Measurements from ENCODE around the gene UNC13C.

The UNC13C gene

DNA sequence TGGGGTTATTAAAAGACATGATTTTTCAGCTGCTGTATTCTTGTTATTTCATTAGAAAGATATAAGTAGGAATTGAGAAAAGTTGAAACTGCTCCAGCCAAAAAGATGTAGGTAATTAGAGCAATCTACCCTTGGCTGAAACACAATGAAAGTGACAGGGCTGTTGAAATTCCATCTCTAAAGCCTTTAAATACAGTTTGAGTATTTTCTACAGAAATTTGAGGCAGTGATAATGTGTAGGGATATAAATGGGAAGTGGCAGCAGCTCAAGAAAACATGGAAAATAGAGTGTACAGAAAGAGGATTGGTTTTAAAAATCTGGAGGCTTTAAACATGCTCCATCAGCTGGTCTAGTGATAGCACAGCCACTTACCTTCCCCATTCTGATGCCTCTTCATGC lies 22.8 kb upstream of the UNC13C start:
- Histone ChIP-seq H3K79me2 (ENCODE audit: insufficient read depth, low read depth) (no peaks in the 10 kb centered on the region), H4K20me1 (ENCODE audit: insufficient read depth) (no peaks in the 10 kb centered on the region), H3K27me3 (ENCODE audit: insufficient read depth, low read depth) (no peaks in the 10 kb centered on the region), H2AFZ (ENCODE audit: low read depth) (no peak overlapping the region), H3K27ac (no peak overlapping the region), H3K4me1 (ENCODE audit: low read depth, poor library complexity, severe bottlenecking) (peaks cover 42% of the 10 kb centered on the region), H3K36me3 (ENCODE audit: insufficient read depth) (no peaks in the 10 kb centered on the region), H3K4me2 (no peak overlapping the region), H3K9ac (no peak overlapping the region), H3K4me3 (IDR thresholded peaks at IDR 0.05; ENCODE audit: insufficient read depth, low read depth, low read length) (no peak overlapping the region)
- TF ChIP-seq CTCF (conservative IDR thresholded peaks at IDR 0.05; ENCODE audit: low read depth, low read length), result no peak

- no peak overlapping the region for H3K4me3 ChIP-seq (IDR thresholded peaks at IDR 0.05; ENCODE audit: insufficient read depth, low read depth, low read length)
- no peaks in the 10 kb centered on the region for H3K36me3 ChIP-seq (ENCODE audit: insufficient read depth)
These were observed 15.3 kb upstream of the UNC13C start for GRCh38 chr15:53962646-53963561.

GRCh38 chr15:53963801-53964200 lies 14.4 kb upstream of the UNC13C start:
- Histone ChIP-seq H3K79me2 (ENCODE audit: insufficient read depth, low read depth) (no peaks in the 10 kb centered on the region), H3K27ac (no peak overlapping the region), H3K9ac (no peak overlapping the region), H3K27me3 (ENCODE audit: insufficient read depth, low read depth) (no peaks in the 10 kb centered on the region), H3K4me1 (ENCODE audit: low read depth, poor library complexity, severe bottlenecking) (peaks cover 35% of the 10 kb centered on the region), H3K4me3 (IDR thresholded peaks at IDR 0.05; ENCODE audit: insufficient read depth, low read depth, low read length) (no peak overlapping the region), H3K4me2 (no peak overlapping the region), H2AFZ (ENCODE audit: low read depth) (no peak overlapping the region), H4K20me1 (ENCODE audit: insufficient read depth) (no peaks in the 10 kb centered on the region), H3K36me3 (ENCODE audit: insufficient read depth) (no peaks in the 10 kb centered on the region)
- TF ChIP-seq CTCF (conservative IDR thresholded peaks at IDR 0.05; ENCODE audit: low read depth, low read length), result no peak

More at GRCh38 chr15:53962646-53963561, 15.3 kb upstream of the UNC13C start:
- H3K4me1 ChIP-seq (ENCODE audit: low read depth, poor library complexity, severe bottlenecking), result peaks cover 44% of the 10 kb centered on the region
- H4K20me1 ChIP-seq (ENCODE audit: insufficient read depth), result no peaks in the 10 kb centered on the region
- H3K79me2 ChIP-seq (ENCODE audit: insufficient read depth, low read depth), result no peaks in the 10 kb centered on the region
- no peaks in the 10 kb centered on the region for H3K27me3 ChIP-seq (ENCODE audit: insufficient read depth, low read depth)
- no peak overlapping the region for H3K4me2 ChIP-seq
- no peak overlapping the region for H2AFZ ChIP-seq (ENCODE audit: low read depth)
- peak; percentile 79 for TF ChIP-seq CTCF (conservative IDR thresholded peaks at IDR 0.05; ENCODE audit: low read depth, low read length)
- no peak overlapping the region for H3K9ac ChIP-seq
- no peak overlapping the region for H3K27ac ChIP-seq

DNA sequence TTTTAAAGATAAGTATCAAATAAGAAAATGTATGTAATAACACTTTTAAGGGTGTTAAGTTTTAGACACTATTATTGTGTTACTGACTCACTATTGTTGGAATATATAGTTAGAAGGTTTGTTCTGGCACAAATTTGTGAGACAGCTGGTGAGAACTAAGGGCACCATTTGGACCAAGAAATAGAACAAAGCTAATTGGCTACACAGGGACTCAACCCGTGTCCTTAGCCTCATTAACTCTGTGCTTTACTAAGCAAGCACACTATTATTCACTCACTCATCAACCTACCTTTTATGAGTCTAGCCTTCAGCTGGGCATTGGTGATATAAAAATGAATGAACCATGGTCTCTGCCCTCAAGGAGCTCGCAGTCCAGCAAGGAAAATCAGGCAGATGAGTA lies 4.1 kb upstream of the UNC13C start:
- Histone ChIP-seq H3K27ac (no peak overlapping the region), H3K9ac (no peak overlapping the region), H3K4me1 (ENCODE audit: low read depth, poor library complexity, severe bottlenecking) (peaks cover 20% of the 10 kb centered on the region), H3K4me2 (no peak overlapping the region; the same call in 1 of the 2 replicates), H2AFZ (ENCODE audit: low read depth) (no peak overlapping the region; the same call in 1 of the 2 replicates), H3K27me3 (ENCODE audit: insufficient read depth, low read depth) (no peaks in the 10 kb centered on the region), H3K36me3 (ENCODE audit: insufficient read depth) (no peaks in the 10 kb centered on the region), H4K20me1 (ENCODE audit: insufficient read depth) (no peaks in the 10 kb centered on the region), H3K79me2 (ENCODE audit: insufficient read depth, low read depth) (no peaks in the 10 kb centered on the region), H3K4me3 (IDR thresholded peaks at IDR 0.05; ENCODE audit: insufficient read depth, low read depth, low read length) (no peak overlapping the region)
- no peak for TF ChIP-seq CTCF (conservative IDR thresholded peaks at IDR 0.05; ENCODE audit: low read depth, low read length)

Data from KMS-11 (cell line).